ENCODE data around the gene HOXD10.

DNA sequence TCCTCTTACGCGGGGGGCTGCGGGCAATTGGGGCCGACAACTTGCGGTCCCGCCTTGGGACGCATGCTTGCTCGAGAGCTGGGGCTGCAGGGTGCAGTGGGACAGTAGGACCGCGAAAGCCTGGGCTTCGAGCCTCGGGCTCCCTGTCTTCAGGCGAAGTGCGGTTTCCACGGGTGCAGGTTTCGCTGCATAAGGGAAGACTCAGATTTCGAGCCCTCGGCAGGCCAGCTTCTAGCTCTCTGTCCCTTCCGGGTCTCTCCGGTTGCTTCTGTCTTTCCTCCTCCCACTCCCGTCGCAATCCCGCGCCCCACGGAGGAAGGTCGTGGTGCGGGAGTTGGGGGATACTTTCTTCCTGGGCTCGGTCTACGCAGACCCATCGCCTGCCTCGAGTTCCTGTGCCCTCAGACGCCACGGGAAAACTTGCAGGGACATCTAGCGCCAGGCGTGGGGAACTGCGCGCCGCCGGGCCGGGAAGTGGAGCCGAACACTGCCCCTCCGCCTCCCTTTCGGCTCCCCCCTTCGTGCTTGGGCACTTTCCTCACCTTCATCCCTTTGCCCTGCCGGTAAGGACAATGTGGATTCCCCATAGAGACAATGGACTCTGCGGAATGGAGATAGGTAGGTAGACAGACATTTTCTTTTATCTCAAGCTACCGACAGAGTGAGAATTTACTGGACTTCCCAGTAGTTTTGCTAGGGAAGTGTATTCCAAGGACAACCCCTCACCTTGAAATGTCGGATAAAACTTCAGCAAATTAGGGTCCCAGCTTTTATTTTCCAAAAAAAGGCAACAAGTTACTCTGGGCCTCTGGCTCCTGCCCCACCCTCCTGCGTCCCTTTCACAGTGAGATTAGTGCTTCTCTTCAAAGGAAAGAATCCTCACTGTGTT, 28.3 kb upstream of the HOXD10 start:
- TF ChIP-seq, protein P1, sequence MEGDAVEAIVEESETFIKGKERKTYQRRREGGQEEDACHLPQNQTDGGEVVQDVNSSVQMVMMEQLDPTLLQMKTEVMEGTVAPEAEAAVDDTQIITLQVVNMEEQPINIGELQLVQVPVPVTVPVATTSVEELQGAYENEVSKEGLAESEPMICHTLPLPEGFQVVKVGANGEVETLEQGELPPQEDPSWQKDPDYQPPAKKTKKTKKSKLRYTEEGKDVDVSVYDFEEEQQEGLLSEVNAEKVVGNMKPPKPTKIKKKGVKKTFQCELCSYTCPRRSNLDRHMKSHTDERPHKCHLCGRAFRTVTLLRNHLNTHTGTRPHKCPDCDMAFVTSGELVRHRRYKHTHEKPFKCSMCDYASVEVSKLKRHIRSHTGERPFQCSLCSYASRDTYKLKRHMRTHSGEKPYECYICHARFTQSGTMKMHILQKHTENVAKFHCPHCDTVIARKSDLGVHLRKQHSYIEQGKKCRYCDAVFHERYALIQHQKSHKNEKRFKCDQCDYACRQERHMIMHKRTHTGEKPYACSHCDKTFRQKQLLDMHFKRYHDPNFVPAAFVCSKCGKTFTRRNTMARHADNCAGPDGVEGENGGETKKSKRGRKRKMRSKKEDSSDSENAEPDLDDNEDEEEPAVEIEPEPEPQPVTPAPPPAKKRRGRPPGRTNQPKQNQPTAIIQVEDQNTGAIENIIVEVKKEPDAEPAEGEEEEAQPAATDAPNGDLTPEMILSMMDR (IDR thresholded peaks at IDR 0.05; ENCODE audit: poor library complexity, severe bottlenecking) = peak; percentile 89
- TF ChIP-seq EP300 (conservative IDR thresholded peaks at IDR 0.05; ENCODE audit: poor library complexity, severe bottlenecking) = no peak
- no peak for TF ChIP-seq EZH2 (IDR thresholded peaks at IDR 0.05; ENCODE audit: borderline replicate concordance, insufficient read depth, low read length, poor library complexity, severe bottlenecking)
- TF ChIP-seq, protein P2, sequence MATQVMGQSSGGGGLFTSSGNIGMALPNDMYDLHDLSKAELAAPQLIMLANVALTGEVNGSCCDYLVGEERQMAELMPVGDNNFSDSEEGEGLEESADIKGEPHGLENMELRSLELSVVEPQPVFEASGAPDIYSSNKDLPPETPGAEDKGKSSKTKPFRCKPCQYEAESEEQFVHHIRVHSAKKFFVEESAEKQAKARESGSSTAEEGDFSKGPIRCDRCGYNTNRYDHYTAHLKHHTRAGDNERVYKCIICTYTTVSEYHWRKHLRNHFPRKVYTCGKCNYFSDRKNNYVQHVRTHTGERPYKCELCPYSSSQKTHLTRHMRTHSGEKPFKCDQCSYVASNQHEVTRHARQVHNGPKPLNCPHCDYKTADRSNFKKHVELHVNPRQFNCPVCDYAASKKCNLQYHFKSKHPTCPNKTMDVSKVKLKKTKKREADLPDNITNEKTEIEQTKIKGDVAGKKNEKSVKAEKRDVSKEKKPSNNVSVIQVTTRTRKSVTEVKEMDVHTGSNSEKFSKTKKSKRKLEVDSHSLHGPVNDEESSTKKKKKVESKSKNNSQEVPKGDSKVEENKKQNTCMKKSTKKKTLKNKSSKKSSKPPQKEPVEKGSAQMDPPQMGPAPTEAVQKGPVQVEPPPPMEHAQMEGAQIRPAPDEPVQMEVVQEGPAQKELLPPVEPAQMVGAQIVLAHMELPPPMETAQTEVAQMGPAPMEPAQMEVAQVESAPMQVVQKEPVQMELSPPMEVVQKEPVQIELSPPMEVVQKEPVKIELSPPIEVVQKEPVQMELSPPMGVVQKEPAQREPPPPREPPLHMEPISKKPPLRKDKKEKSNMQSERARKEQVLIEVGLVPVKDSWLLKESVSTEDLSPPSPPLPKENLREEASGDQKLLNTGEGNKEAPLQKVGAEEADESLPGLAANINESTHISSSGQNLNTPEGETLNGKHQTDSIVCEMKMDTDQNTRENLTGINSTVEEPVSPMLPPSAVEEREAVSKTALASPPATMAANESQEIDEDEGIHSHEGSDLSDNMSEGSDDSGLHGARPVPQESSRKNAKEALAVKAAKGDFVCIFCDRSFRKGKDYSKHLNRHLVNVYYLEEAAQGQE (IDR thresholded peaks at IDR 0.05; ENCODE audit: borderline replicate concordance) = no peak
- TF ChIP-seq POLR2AphosphoS5 (IDR thresholded peaks at IDR 0.05) = peak; percentile 34
- peak; percentile 88 for TF ChIP-seq SMC3 (conservative IDR thresholded peaks at IDR 0.05; ENCODE audit: poor library complexity)
